Karpas-422 (cell line): ENCODE measurements around the gene SS18. TPM values are rescaled to one million over a fixed set of nuclear protein-coding genes. Genes with fewer than 3 reads are reported as not detected.

Source experiments
- DNase-seq: peaks from one replicate; pipeline ENCODE4 v3.0.0-alpha.2; 2015
- H2AFZ ChIP-seq: fragments of 200-600 bp; sonication (generic); 2 replicates; pipeline ENCODE4 v1.6.1; 2014; ENCODE audit warnings: antibody characterized with exemption, low read length, mixed read lengths
- H3K27ac ChIP-seq: fragments of 200-600 bp; sonication (generic); 2 replicates; pipeline ENCODE4 v1.5.1; 2014; ENCODE audit warnings: mild to moderate bottlenecking, low read length, moderate library complexity
- H3K27me3 ChIP-seq: fragments of 200-600 bp; sonication (generic); 2 replicates; pipeline ENCODE4 v1.6.1; 2014; ENCODE audit warnings: low read length, mixed read lengths
- H3K36me3 ChIP-seq: fragments of 200-600 bp; sonication (generic); 2 replicates; pipeline ENCODE4 v1.6.1; 2014; ENCODE audit warnings: low read length, mixed read lengths; ENCODE audit not compliant: insufficient read depth
- H3K4me1 ChIP-seq: fragments of 200-600 bp; sonication (generic); 2 replicates; pipeline ENCODE4 v1.6.1; 2014; ENCODE audit warnings: mild to moderate bottlenecking, low read length, mixed read lengths
- H3K4me2 ChIP-seq: fragments of 200-600 bp; sonication (generic); 2 replicates; pipeline ENCODE4 v1.6.1; 2014; ENCODE audit warnings: low read length, low read depth, mild to moderate bottlenecking; ENCODE audit not compliant: poor library complexity, severe bottlenecking
- H3K4me3 ChIP-seq: fragments of 200-600 bp; sonication (generic); 2 replicates; pipeline ENCODE4 v1.5.1; 2014; ENCODE audit warnings: mild to moderate bottlenecking, antibody characterized with exemption, low read length, mixed read lengths
- H3K79me2 ChIP-seq: fragments of 200-600 bp; sonication (generic); 2 replicates; pipeline ENCODE4 v1.6.1; 2014; ENCODE audit warnings: mild to moderate bottlenecking, low read length, mixed read lengths
- H3K9ac ChIP-seq: fragments of 200-600 bp; sonication (generic); 2 replicates; pipeline ENCODE4 v1.6.0; 2014; ENCODE audit warnings: low read length
- H3K9me2 ChIP-seq: fragments of 200-600 bp; sonication (generic), shearing (Covaris generic); replicated peaks from 2 replicates; pipeline ENCODE4 v1.6.0; 2014; ENCODE audit warnings: mild to moderate bottlenecking, low read length, moderate library complexity; ENCODE audit not compliant: insufficient read depth
- H3K9me3 ChIP-seq: fragments of 300-700, 200-600 bp; sonication (generic); 2 replicates; pipeline ENCODE4 v1.6.1; 2014; ENCODE audit warnings: low read length, mixed read lengths
- H4K20me1 ChIP-seq: fragments of 200-600 bp; sonication (generic); 2 replicates; pipeline ENCODE4 v1.6.1; 2014; ENCODE audit warnings: mild to moderate bottlenecking, antibody characterized with exemption, low read length, low read depth; ENCODE audit not compliant: insufficient read depth
- total RNA-seq: library from RNA; depleted of rRNA; stranded (reverse); fragments of >200 nt; shearing (Covaris generic); gene quantifications from 2 replicates; pipeline ENCODE4 v1.2.3, GENCODE V29; 2014; ENCODE audit warnings: low replicate concordance

SS18 gene
- total RNA-seq, 1 experiment from 2014 or later, result 146 TPM

- no peaks in the 10 kb centered on the region for H3K9me2 ChIP-seq
- H3K36me3 ChIP-seq, result peaks cover 5% of the 10 kb centered on the region; the same call in 1 of the 2 replicates
- no peaks in the 10 kb centered on the region for H3K27me3 ChIP-seq
- H3K9ac ChIP-seq, result no peak overlapping the region
- H3K4me1 ChIP-seq, result no peaks in the 10 kb centered on the region
- H4K20me1 ChIP-seq, result no peaks in the 10 kb centered on the region; the same call in 1 of the 2 replicates
- no peak overlapping the region for H2AFZ ChIP-seq
- no peaks in the 10 kb centered on the region for H3K79me2 ChIP-seq
- H3K27ac ChIP-seq, result no peak overlapping the region
- no peak overlapping the region for H3K4me3 ChIP-seq
- H3K4me2 ChIP-seq, result no peak overlapping the region
- DNase-seq, result no peak
- H3K9me3 ChIP-seq, result no peaks in the 10 kb centered on the region
These were observed 84.5 kb downstream of the SS18 start for GRCh38 chr18:26005950-26006349.

- H3K9me3 ChIP-seq, result no peaks in the 10 kb centered on the region
- H3K27ac ChIP-seq, result no peak overlapping the region
- DNase-seq, result no peak
- no peaks in the 10 kb centered on the region for H3K36me3 ChIP-seq
- no peak overlapping the region for H3K9ac ChIP-seq
- H3K27me3 ChIP-seq, result no peaks in the 10 kb centered on the region
- H3K4me2 ChIP-seq, result no peak overlapping the region
- no peaks in the 10 kb centered on the region for H3K4me1 ChIP-seq
- H3K9me2 ChIP-seq, result no peaks in the 10 kb centered on the region
- no peaks in the 10 kb centered on the region for H3K79me2 ChIP-seq
- H3K4me3 ChIP-seq, result no peak overlapping the region
- no peak overlapping the region for H2AFZ ChIP-seq
- H4K20me1 ChIP-seq, result no peaks in the 10 kb centered on the region; the same call in 1 of the 2 replicates
These were observed 85.6 kb downstream of the SS18 start for GRCh38 chr18:26004832-26005231.

- peak; percentile 53 for DNase-seq
- Histone ChIP-seq H3K79me2 (no peaks in the 10 kb centered on the region), H3K9me2 (no peaks in the 10 kb centered on the region), H3K9me3 (no peaks in the 10 kb centered on the region), H3K4me3 (no peak overlapping the region), H3K4me1 (no peaks in the 10 kb centered on the region), H3K9ac (no peak overlapping the region), H3K27ac (no peak overlapping the region), H3K36me3 (no peaks in the 10 kb centered on the region), H2AFZ (no peak overlapping the region), H4K20me1 (no peaks in the 10 kb centered on the region; the same call in 1 of the 2 replicates), H3K27me3 (no peaks in the 10 kb centered on the region), H3K4me2 (no peak overlapping the region)
These were observed 86.6 kb downstream of the SS18 start for GRCh38 chr18:26003817-26004216.

- H2AFZ ChIP-seq, result no peak overlapping the region
- H3K27me3 ChIP-seq, result no peaks in the 10 kb centered on the region
- no peak for DNase-seq
- no peak overlapping the region for H3K4me2 ChIP-seq
- H3K9me2 ChIP-seq, result no peaks in the 10 kb centered on the region
- H3K36me3 ChIP-seq, result no peaks in the 10 kb centered on the region
- no peaks in the 10 kb centered on the region for H3K79me2 ChIP-seq
- no peak overlapping the region for H3K4me3 ChIP-seq
- no peak overlapping the region for H3K27ac ChIP-seq
- H3K4me1 ChIP-seq, result no peaks in the 10 kb centered on the region
- no peaks in the 10 kb centered on the region for H3K9me3 ChIP-seq
- H4K20me1 ChIP-seq, result no peaks in the 10 kb centered on the region
- H3K9ac ChIP-seq, result no peak overlapping the region
These were observed 87.1 kb downstream of the SS18 start for GRCh38 chr18:26003356-26003755.

GRCh38 chr18:26002375-26002910, 88.0 kb downstream of the SS18 start:
- Histone ChIP-seq H4K20me1 (no peaks in the 10 kb centered on the region), H3K9me3 (no peaks in the 10 kb centered on the region), H3K27ac (no peak overlapping the region), H3K79me2 (no peaks in the 10 kb centered on the region), H3K4me2 (no peak overlapping the region), H3K4me3 (no peak overlapping the region), H3K36me3 (no peaks in the 10 kb centered on the region), H2AFZ (no peak overlapping the region), H3K4me1 (no peaks in the 10 kb centered on the region), H3K9ac (no peak overlapping the region), H3K9me2 (no peaks in the 10 kb centered on the region), H3K27me3 (no peaks in the 10 kb centered on the region)
- DNase-seq, result no peak

- Histone ChIP-seq H3K4me2 (no peak overlapping the region), H4K20me1 (no peaks in the 10 kb centered on the region), H3K36me3 (no peaks in the 10 kb centered on the region), H2AFZ (no peak overlapping the region), H3K9me2 (no peaks in the 10 kb centered on the region), H3K4me3 (no peak overlapping the region), H3K9ac (no peak overlapping the region), H3K4me1 (no peaks in the 10 kb centered on the region), H3K79me2 (no peaks in the 10 kb centered on the region), H3K27me3 (no peaks in the 10 kb centered on the region), H3K27ac (no peak overlapping the region), H3K9me3 (no peaks in the 10 kb centered on the region)
- DNase-seq, result no peak
These were observed 92.0 kb downstream of the SS18 start for GRCh38 chr18:25998461-25998860.

GRCh38 chr18:25992566-25992965, 97.8 kb downstream of the SS18 start:
- Histone ChIP-seq H3K4me2 (no peak overlapping the region), H3K9me3 (no peaks in the 10 kb centered on the region), H3K27ac (no peak overlapping the region), H2AFZ (no peak overlapping the region), H3K9me2 (no peaks in the 10 kb centered on the region), H3K79me2 (no peaks in the 10 kb centered on the region), H3K27me3 (no peaks in the 10 kb centered on the region), H4K20me1 (no peaks in the 10 kb centered on the region), H3K4me1 (no peaks in the 10 kb centered on the region), H3K36me3 (no peaks in the 10 kb centered on the region), H3K4me3 (no peak overlapping the region), H3K9ac (no peak overlapping the region)
- DNase-seq, result no peak

GRCh38 chr18:25990473-25990872, 99.9 kb downstream of the SS18 start:
- no peak overlapping the region for H3K4me2 ChIP-seq
- no peak overlapping the region for H3K9ac ChIP-seq

More at GRCh38 chr18:25990473-25990872, 99.9 kb downstream of the SS18 start:
- no peak overlapping the region for H3K4me3 ChIP-seq
- H3K9me3 ChIP-seq, result no peaks in the 10 kb centered on the region
- no peak for DNase-seq
- H3K79me2 ChIP-seq, result no peaks in the 10 kb centered on the region
- H3K27me3 ChIP-seq, result no peaks in the 10 kb centered on the region
- no peaks in the 10 kb centered on the region for H3K9me2 ChIP-seq
- H3K36me3 ChIP-seq, result no peaks in the 10 kb centered on the region
- no peak overlapping the region for H3K27ac ChIP-seq
- H2AFZ ChIP-seq, result no peak overlapping the region
- no peaks in the 10 kb centered on the region for H3K4me1 ChIP-seq
- no peaks in the 10 kb centered on the region for H4K20me1 ChIP-seq
